ENCODE data around the gene BTBD16.

The BTBD16 gene

GRCh38 chr10:122245897-122246296 is 25.2 kb upstream of the BTBD16 start:
- no peak overlapping the region for H3K4me3 ChIP-seq (ENCODE audit: low read length)
- DNase-seq (ENCODE audit: low read depth, low spot score) = no peak

- no peak overlapping the region for H3K4me3 ChIP-seq (ENCODE audit: low read length)
- no peak for DNase-seq (ENCODE audit: low read depth, low spot score)
These were observed 24.1 kb upstream of the BTBD16 start for GRCh38 chr10:122246830-122247520.

GRCh38 chr10:122248356-122249302 is 22.5 kb upstream of the BTBD16 start:
- DNase-seq (ENCODE audit: low read depth, low spot score) = no peak

GRCh38 chr10:122249303-122249850 is 21.7 kb upstream of the BTBD16 start:
- no peak for DNase-seq (ENCODE audit: low read depth, low spot score)
- H3K4me3 ChIP-seq (ENCODE audit: low read length) = no peak overlapping the region

More at GRCh38 chr10:122248356-122249302, 22.5 kb upstream of the BTBD16 start:
- no peak overlapping the region for H3K4me3 ChIP-seq (ENCODE audit: low read length)

GRCh38 chr10:122249991-122250750 is 20.9 kb upstream of the BTBD16 start:
- no peak overlapping the region for H3K4me3 ChIP-seq (ENCODE audit: low read length)
- DNase-seq (ENCODE audit: low read depth, low spot score) = no peak

GRCh38 chr10:122251459-122252255 is 19.4 kb upstream of the BTBD16 start:
- no peak for DNase-seq (ENCODE audit: low read depth, low spot score)
- no peak overlapping the region for H3K4me3 ChIP-seq (ENCODE audit: low read length)

GRCh38 chr10:122252805-122253204 is 18.3 kb upstream of the BTBD16 start:
- no peak for DNase-seq (ENCODE audit: low read depth, low spot score)
- no peak overlapping the region for H3K4me3 ChIP-seq (ENCODE audit: low read length)

- no peak overlapping the region for H3K4me3 ChIP-seq (ENCODE audit: low read length)
- no peak for DNase-seq (ENCODE audit: low read depth, low spot score)
These were observed 17.5 kb upstream of the BTBD16 start for GRCh38 chr10:122253605-122254004.

GRCh38 chr10:122254831-122255230 is 16.3 kb upstream of the BTBD16 start:
- no peak overlapping the region for H3K4me3 ChIP-seq (ENCODE audit: low read length)
- DNase-seq (ENCODE audit: low read depth, low spot score) = no peak

GRCh38 chr10:122255509-122256301 is 15.4 kb upstream of the BTBD16 start:
- H3K4me3 ChIP-seq (ENCODE audit: low read length) = no peak overlapping the region
- DNase-seq (ENCODE audit: low read depth, low spot score) = no peak

GRCh38 chr10:122257041-122257440 is 14.1 kb upstream of the BTBD16 start:
- H3K4me3 ChIP-seq (ENCODE audit: low read length) = no peak overlapping the region
- no peak for DNase-seq (ENCODE audit: low read depth, low spot score)

- no peak for DNase-seq (ENCODE audit: low read depth, low spot score)
- H3K4me3 ChIP-seq (ENCODE audit: low read length) = no peak overlapping the region
These were observed 12.7 kb upstream of the BTBD16 start for GRCh38 chr10:122258136-122259074.

GRCh38 chr10:122259075-122259466 is 12.0 kb upstream of the BTBD16 start:
- H3K4me3 ChIP-seq (ENCODE audit: low read length) = no peak overlapping the region
- no peak for DNase-seq (ENCODE audit: low read depth, low spot score)

GRCh38 chr10:122261584-122261983 is 9.5 kb upstream of the BTBD16 start:
- DNase-seq (ENCODE audit: low read depth, low spot score) = no peak
- H3K4me3 ChIP-seq (ENCODE audit: low read length) = no peak overlapping the region

GRCh38 chr10:122263971-122264370 is 7.1 kb upstream of the BTBD16 start:
- no peak for DNase-seq (ENCODE audit: low read depth, low spot score)
- no peak overlapping the region for H3K4me3 ChIP-seq (ENCODE audit: low read length)

GRCh38 chr10:122264436-122264835 is 6.7 kb upstream of the BTBD16 start:
- H3K4me3 ChIP-seq (ENCODE audit: low read length) = no peak overlapping the region
- DNase-seq (ENCODE audit: low read depth, low spot score) = no peak

- DNase-seq (ENCODE audit: low read depth, low spot score) = no peak
- no peak overlapping the region for H3K4me3 ChIP-seq (ENCODE audit: low read length)
These were observed 6.2 kb upstream of the BTBD16 start for GRCh38 chr10:122264931-122265330.
